ENCODE results near the gene GRID1. TPM values are rescaled to one million over a fixed set of nuclear protein-coding genes. Genes with fewer than 3 reads are reported as not detected.
"Not testable (repeated sequence)": the region's sequence is repeated elsewhere in the genome, so short reads cannot be mapped to it uniquely, and the experiment has no call there.

Gene GRID1
- total RNA-seq, 4 donors from 2014 or later = 0.03 to 2.7 (median 0.49) TPM

DNA sequence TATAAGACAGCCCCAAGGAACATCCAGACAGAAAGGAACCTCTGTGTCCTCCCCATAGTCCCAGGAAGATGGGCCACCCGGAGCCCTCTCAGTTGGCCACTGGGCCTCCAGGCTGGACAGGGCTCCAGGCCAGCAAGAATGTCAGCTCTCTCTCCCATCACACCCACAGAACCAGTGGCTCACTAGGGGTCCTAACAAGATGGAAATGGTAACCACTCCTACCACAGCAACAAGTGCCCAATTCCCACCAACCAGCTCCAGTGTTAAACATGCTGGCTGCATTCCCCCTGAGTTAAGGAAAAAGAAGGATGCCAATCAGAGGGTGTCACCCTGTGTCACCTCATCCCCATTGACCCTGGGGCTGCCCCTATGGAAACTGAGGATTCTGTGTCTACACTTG lies 333.0 kb downstream of the GRID1 start:
- Histone ChIP-seq H3K27me3 (no peaks in the 10 kb centered on the region), H3K36me3 (no peaks in the 10 kb centered on the region), H3K4me3 (no peak overlapping the region), H3K9me3 (no peaks in the 10 kb centered on the region), H3K27ac (no peak overlapping the region), H3K4me1 (no peaks in the 10 kb centered on the region)
- intact Hi-C loops (cut with DNase I) = no loop called here
- TF ChIP-seq, protein P1, sequence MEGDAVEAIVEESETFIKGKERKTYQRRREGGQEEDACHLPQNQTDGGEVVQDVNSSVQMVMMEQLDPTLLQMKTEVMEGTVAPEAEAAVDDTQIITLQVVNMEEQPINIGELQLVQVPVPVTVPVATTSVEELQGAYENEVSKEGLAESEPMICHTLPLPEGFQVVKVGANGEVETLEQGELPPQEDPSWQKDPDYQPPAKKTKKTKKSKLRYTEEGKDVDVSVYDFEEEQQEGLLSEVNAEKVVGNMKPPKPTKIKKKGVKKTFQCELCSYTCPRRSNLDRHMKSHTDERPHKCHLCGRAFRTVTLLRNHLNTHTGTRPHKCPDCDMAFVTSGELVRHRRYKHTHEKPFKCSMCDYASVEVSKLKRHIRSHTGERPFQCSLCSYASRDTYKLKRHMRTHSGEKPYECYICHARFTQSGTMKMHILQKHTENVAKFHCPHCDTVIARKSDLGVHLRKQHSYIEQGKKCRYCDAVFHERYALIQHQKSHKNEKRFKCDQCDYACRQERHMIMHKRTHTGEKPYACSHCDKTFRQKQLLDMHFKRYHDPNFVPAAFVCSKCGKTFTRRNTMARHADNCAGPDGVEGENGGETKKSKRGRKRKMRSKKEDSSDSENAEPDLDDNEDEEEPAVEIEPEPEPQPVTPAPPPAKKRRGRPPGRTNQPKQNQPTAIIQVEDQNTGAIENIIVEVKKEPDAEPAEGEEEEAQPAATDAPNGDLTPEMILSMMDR (IDR thresholded peaks at IDR 0.05) = no peak
- 83% methylated on average over 1 of the region's 1 CpG; no CpG with 5 or more reads in 1 of the 2 donors for WGBS, 2 donors
- DNase-seq = no peak

DNA sequence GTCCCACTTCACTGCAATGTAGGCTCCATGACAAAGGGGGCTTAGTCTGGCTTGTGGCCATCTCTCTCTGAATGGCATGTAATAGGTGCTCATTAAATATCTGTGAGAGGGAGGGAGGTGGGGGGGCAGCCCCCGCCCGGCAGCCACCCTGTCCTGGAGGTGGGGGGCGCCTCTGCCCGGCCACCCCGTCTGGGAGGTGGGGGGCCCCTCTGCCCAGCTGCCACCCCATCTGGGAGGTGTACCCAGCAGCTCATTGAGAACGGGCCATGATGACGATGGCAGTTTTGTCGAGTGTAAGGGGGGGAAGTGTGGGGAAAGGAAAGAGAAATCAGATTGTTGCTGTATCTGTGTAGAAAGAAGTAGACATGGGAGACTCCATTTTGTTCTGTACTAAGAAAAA lies 334.5 kb downstream of the GRID1 start:
- H3K4me3 ChIP-seq; H3K4me1 ChIP-seq; H3K27ac ChIP-seq; H3K9me3 ChIP-seq; DNase-seq; H3K36me3 ChIP-seq; intact Hi-C loops (cut with DNase I); H3K27me3 ChIP-seq: not testable (repeated sequence)
- 100% methylated on average over 1 of the region's 8 CpGs; no CpG with 5 or more reads in 1 of the 2 donors for WGBS, 2 donors

DNA sequence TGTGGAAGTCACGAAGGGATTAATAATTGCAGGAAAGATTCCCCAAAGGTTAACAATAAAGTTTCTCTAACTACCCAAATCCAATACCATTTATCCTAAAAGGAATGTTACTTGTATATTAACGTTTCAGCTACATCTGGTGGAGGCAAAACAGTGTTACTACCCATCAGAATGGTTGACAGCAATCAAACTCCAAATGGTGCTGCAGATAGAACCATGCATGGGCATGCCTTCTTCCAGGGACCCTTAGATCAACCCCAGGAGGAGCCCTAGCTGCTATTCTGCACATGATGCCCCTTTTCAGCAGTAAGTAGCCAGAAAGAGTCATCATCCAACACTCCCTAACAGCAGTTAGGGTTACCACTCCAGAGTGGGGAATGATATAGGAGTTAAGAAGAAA lies 336.3 kb downstream of the GRID1 start:
- Histone ChIP-seq H3K4me3 (no peak overlapping the region), H3K4me1 (no peaks in the 10 kb centered on the region), H3K27ac (no peak overlapping the region), H3K36me3 (no peaks in the 10 kb centered on the region), H3K27me3 (no peaks in the 10 kb centered on the region), H3K9me3 (no peaks in the 10 kb centered on the region)
- WGBS, 2 donors = 49 to 53% methylated on average over 2 of the region's 2 CpGs
- intact Hi-C loops (cut with DNase I) = no loop called here
- no peak for TF ChIP-seq POLR2A (IDR thresholded peaks at IDR 0.05)
- TF ChIP-seq, protein P1 (IDR thresholded peaks at IDR 0.05) = no peak
- DNase-seq = no peak

DNA sequence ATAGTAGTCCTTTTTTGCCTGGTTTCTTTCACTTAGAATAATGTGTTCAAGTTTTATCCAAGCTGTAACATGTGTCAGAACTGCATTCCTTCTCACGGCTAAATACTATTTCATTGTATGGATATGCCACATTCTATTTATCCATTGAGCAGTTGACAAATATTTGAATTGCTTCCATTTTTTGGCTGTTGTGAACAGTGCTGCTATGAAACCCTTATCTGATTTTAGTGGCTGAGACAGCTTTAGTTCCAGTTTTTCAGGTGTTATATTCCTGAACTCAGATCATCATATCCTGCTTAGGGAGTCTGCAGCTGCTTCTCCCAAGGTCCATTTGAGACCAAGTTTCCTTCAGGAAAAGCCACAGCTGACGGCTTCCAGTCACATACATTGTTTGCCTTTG lies 339.2 kb downstream of the GRID1 start:
- intact Hi-C loops (cut with DNase I) = no loop called here
- Histone ChIP-seq H3K27ac (no peak overlapping the region), H3K4me1 (no peaks in the 10 kb centered on the region), H3K27me3 (no peaks in the 10 kb centered on the region), H3K36me3 (no peaks in the 10 kb centered on the region), H3K9me3 (no peaks in the 10 kb centered on the region), H3K4me3 (no peak overlapping the region)
- WGBS, 2 donors = 66 to 73% methylated on average over 2 of the region's 2 CpGs
- no peak for TF ChIP-seq POLR2A (IDR thresholded peaks at IDR 0.05)
- TF ChIP-seq, protein P1 (IDR thresholded peaks at IDR 0.05) = no peak
- no peak for DNase-seq

DNA sequence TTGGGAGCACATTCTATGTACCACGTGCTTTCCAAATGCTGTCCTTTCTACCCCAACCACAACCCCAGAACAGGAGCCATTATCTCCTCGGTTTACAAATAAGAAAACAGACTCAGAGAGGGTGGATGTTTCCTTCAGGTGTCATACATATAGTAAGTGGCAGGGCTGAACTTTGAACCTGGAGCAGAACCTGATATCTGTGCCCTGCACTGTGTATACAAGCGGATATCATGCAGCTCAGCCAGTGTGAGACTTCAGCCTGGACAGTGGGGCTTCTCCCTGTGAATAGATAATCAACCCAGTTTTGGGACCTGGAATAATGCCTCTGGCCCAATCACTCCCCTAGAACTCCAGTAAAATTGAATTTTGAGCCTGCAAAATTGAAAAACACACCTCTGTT lies 341.1 kb downstream of the GRID1 start:
- Histone ChIP-seq H3K4me3 (no peak overlapping the region), H3K36me3 (no peaks in the 10 kb centered on the region), H3K9me3 (no peaks in the 10 kb centered on the region), H3K27ac (no peak overlapping the region), H3K27me3 (no peaks in the 10 kb centered on the region), H3K4me1 (no peaks in the 10 kb centered on the region)
- intact Hi-C loops (cut with DNase I) = no loop called here
- no peak for DNase-seq
- no peak for TF ChIP-seq POLR2A (IDR thresholded peaks at IDR 0.05)
- TF ChIP-seq, protein P1 (IDR thresholded peaks at IDR 0.05) = no peak
- 65 to 97% methylated on average over 2 to 3 of the region's 3 CpGs for WGBS, 2 donors

Measured in esophagus squamous epithelium (tissue), 5 donors.